ENCODE measurements around the gene CD5L. TPM values are rescaled to one million over a fixed set of nuclear protein-coding genes. Genes with fewer than 3 reads are reported as not detected.

CD5L gene
- total and polyA plus RNA-seq, 10 of the 15 experiments (the other 5 are each of a cell fraction or from before 2014, with no cell fraction given) = 0.10 to 0.57 (median 0.24) TPM

- no TSS peak for BruUV-seq (replicated peaks)
- SMC1A ChIA-PET (ENCODE audit: uncharacterized antibody, unreplicated experiment) = no interaction called here
- Histone ChIP-seq H4K20me1 (ENCODE audit: control insufficient read depth, insufficient read depth) (no peaks in the 10 kb centered on the region), H2AFZ (ENCODE audit: control insufficient read depth, low read depth, low read length) (no peak overlapping the region), H3K4me3 (no peak overlapping the region), H3K36me3 (ENCODE audit: control insufficient read depth in 2 of 2, insufficient read depth in 2 of 2, low read length in 1 of 2) (no peaks in the 10 kb centered on the region), H3K27ac (ENCODE audit: control insufficient read depth, insufficient read depth) (no peak overlapping the region), H3K79me2 (ENCODE audit: control insufficient read depth, insufficient read depth, low read length) (no peaks in the 10 kb centered on the region), H3K9me3 (replicated peaks; ENCODE audit: control insufficient read depth, insufficient read depth, low read length) (no peaks in the 10 kb centered on the region; the same call in 2 of the 3 replicates), H3K27me3 (replicated peaks in 1 of 2; ENCODE audit: control insufficient read depth in 2 of 2, insufficient read depth in 2 of 2, low read length in 1 of 2) (peaks cover 0 to 1% of the 10 kb centered on the region in 2 experiments; a peak in 2 of 4 replicates), H3K4me1 (ENCODE audit: control insufficient read depth, insufficient read depth, low read length) (no peaks in the 10 kb centered on the region), H3K9ac (ENCODE audit: control insufficient read depth, insufficient read depth, low read length) (no peak overlapping the region; the same call in 1 of the 2 replicates), H3K4me2 (ENCODE audit: control insufficient read depth, insufficient read depth) (no peak overlapping the region)
- POLR2A ChIA-PET = no interaction called here
- RAD21 ChIA-PET (ENCODE audit: unreplicated experiment) = no interaction called here
- DNase-seq (ENCODE audit: low read depth, low spot score) (no peak), ATAC-seq (no peak), FAIRE-seq (no peak)
- no peak for TF ChIP-seq EZH2 (IDR thresholded peaks at IDR 0.05; ENCODE audit: borderline replicate concordance, control insufficient read depth, low read depth, low read length)
- no peak for TF ChIP-seq RAD51 (IDR thresholded peaks at IDR 0.05)
- TF ChIP-seq PAX5 (IDR thresholded peaks at IDR 0.05; ENCODE audit: borderline replicate concordance, low read depth, low read length) = peak; percentile 44; the same call in 1 of the 2 replicates
- TF ChIP-seq BHLHE40 (IDR thresholded peaks at IDR 0.05; ENCODE audit: borderline replicate concordance in 1 of 2, low read depth in 2 of 2, low read length in 1 of 2) = peak in 1 of 2 experiments; percentile 6; a peak in 1 of 4 replicates
- in situ Hi-C loops (cut with MboI) (no loop called here), intact Hi-C loops (cut with micrococcal nuclease; ENCODE audit: unreplicated experiment) (no loop called here)
- 36% methylated on average over 5 of the region's 5 CpGs for WGBS (ENCODE audit: insufficient coverage, insufficient replicate concordance, low lambda C conversion rate, missing lambda C conversion rate)
- CTCF ChIA-PET = no interaction called here
These were observed 43.4 kb downstream of the CD5L start for GRCh38 chr1:157798211-157798610.

- WGBS (ENCODE audit: insufficient coverage, insufficient replicate concordance, low lambda C conversion rate, missing lambda C conversion rate) = 7% methylated on average over 1 of the region's 1 CpG
- ChIA-PET POLR2A (no interaction called here), SMC1A (ENCODE audit: uncharacterized antibody, unreplicated experiment) (interaction anchor here (2.2 to 2.7 kb wide), 2 partner anchors 8 to 21 kb away, joined by 6 to 12 read pairs; partner anchors contain the start of gene FCRL2), RAD21 (ENCODE audit: unreplicated experiment) (interaction anchor here (1.4 to 1.6 kb wide), 2 partner anchors 21 kb away, joined by 3 to 4 read pairs; no protein-coding TSS in a partner anchor), CTCF (interaction anchor here (0.9 to 2.3 kb wide), 3 partner anchors 35 to 386 kb away, joined by 3 to 5 read pairs (median 5); no protein-coding TSS in a partner anchor)
- Histone ChIP-seq H3K4me3 (no peak overlapping the region), H3K27me3 (replicated peaks in 1 of 2; ENCODE audit: control insufficient read depth in 2 of 2, insufficient read depth in 2 of 2, low read length in 1 of 2) (no peaks in the 10 kb centered on the region), H3K4me2 (ENCODE audit: control insufficient read depth, insufficient read depth) (no peak overlapping the region), H2AFZ (ENCODE audit: control insufficient read depth, low read depth, low read length) (no peak overlapping the region), H3K9me3 (replicated peaks; ENCODE audit: control insufficient read depth, insufficient read depth, low read length) (no peaks in the 10 kb centered on the region; the same call in 1 of the 3 replicates), H3K36me3 (ENCODE audit: control insufficient read depth in 2 of 2, insufficient read depth in 2 of 2, low read length in 1 of 2) (no peaks in the 10 kb centered on the region), H3K9ac (ENCODE audit: control insufficient read depth, insufficient read depth, low read length) (no peak overlapping the region), H3K4me1 (ENCODE audit: control insufficient read depth, insufficient read depth, low read length) (peaks cover 27% of the 10 kb centered on the region), H3K27ac (ENCODE audit: control insufficient read depth, insufficient read depth) (no peak overlapping the region), H4K20me1 (ENCODE audit: control insufficient read depth, insufficient read depth) (no peaks in the 10 kb centered on the region), H3K79me2 (ENCODE audit: control insufficient read depth, insufficient read depth, low read length) (no peaks in the 10 kb centered on the region)
- TF ChIP-seq TAF1 (IDR thresholded peaks at IDR 0.05; ENCODE audit: borderline replicate concordance, low read depth, low read length) = no peak
- TF ChIP-seq NRF1 (conservative IDR thresholded peaks at IDR 0.05; ENCODE audit: low read depth, low read length) = no peak
- no peak for TF ChIP-seq TARDBP (IDR thresholded peaks at IDR 0.05; ENCODE audit: borderline replicate concordance)
- TF ChIP-seq ZNF622 (IDR thresholded peaks at IDR 0.05) = no peak
- TF ChIP-seq ZNF274 (IDR thresholded peaks at IDR 0.05; ENCODE audit: insufficient read depth, insufficient read length) = no peak
- TF ChIP-seq MTA3 (IDR thresholded peaks at IDR 0.05; ENCODE audit: borderline replicate concordance, low read length) = no peak
- TF ChIP-seq CBX5 (IDR thresholded peaks at IDR 0.05; ENCODE audit: low read depth) = no peak
- DNase-seq (ENCODE audit: low read depth, low spot score) = no peak
- ATAC-seq = no peak
- in situ Hi-C loops (cut with MboI) = no loop called here
- BruUV-seq (replicated peaks) = no TSS peak
- intact Hi-C loops (cut with micrococcal nuclease; ENCODE audit: unreplicated experiment) = no loop called here
- no peak for FAIRE-seq
These were observed 56.4 kb downstream of the CD5L start for GRCh38 chr1:157785248-157785647.
